HepG2 (cell line): Measurements from ENCODE around the gene DMXL2. TPM values are rescaled to one million over a fixed set of nuclear protein-coding genes. Genes with fewer than 3 reads are reported as not detected.

ENCODE experiments used
- CHD2 ChIP-seq: IDR thresholded peaks from 2 replicates; pipeline ENCODE4 v1.6.1; 2011; ENCODE audit warnings: low read depth, low read length, improper control_type of control experiment
- ELF3 ChIP-seq: IDR thresholded peaks from 2 replicates; pipeline ENCODE4 v1.6.1; 2016; ENCODE audit warnings: missing genetic modification reagents, missing compliant biosample characterization
- FOXO4 ChIP-seq: sonication (generic); formaldehyde crosslinking; conservative IDR thresholded peaks from 2 replicates; pipeline ENCODE4 v1.8.1; 2023; ENCODE audit warnings: missing genetic modification reagents
- KLF16 ChIP-seq, 2 experiments: sonication (generic) in 1 of 2; formaldehyde crosslinking in 1 of 2; IDR thresholded peaks; 2 replicates each; pipeline versions ENCODE4 v1.6.1 to v1.8.0; 2016 to 2023; ENCODE audit warnings: missing genetic modification reagents in 2 of 2, missing compliant biosample characterization in 1 of 2
- MNT ChIP-seq: fragments of 450-650 bp; IDR thresholded peaks from 2 replicates; pipeline ENCODE4 v1.6.1; 2016
- NFYC ChIP-seq: IDR thresholded peaks from 2 replicates; pipeline ENCODE4 v1.6.1; 2016; ENCODE audit warnings: missing genetic modification reagents, missing compliant biosample characterization
- SALL2 ChIP-seq: sonication (generic); formaldehyde crosslinking; IDR thresholded peaks from 2 replicates; pipeline ENCODE4 v1.8.1; 2023; ENCODE audit warnings: mild to moderate bottlenecking, missing genetic modification reagents, inconsistent platforms
- SMAD1 ChIP-seq: sonication (generic); formaldehyde crosslinking; IDR thresholded peaks from 2 replicates; pipeline ENCODE4 v1.4.0; 2020; ENCODE audit warnings: missing genetic modification reagents, low read depth, mild to moderate bottlenecking, borderline replicate concordance
- SMYD3 ChIP-seq: sonication (generic); formaldehyde crosslinking; IDR thresholded peaks from 2 replicates; pipeline ENCODE4 v1.8.1; 2023; ENCODE audit warnings: mild to moderate bottlenecking, missing genetic modification reagents
- SP2 ChIP-seq: sonication (generic); formaldehyde crosslinking; IDR thresholded peaks from 2 replicates; pipeline ENCODE4 v1.5.1; 2020; ENCODE audit warnings: mild to moderate bottlenecking, missing genetic modification reagents
- TFDP1 ChIP-seq: IDR thresholded peaks from 2 replicates; pipeline ENCODE4 v1.6.1; 2016; ENCODE audit warnings: missing compliant biosample characterization, missing genetic modification reagents, borderline replicate concordance
- ZBTB3 ChIP-seq: sonication (generic); formaldehyde crosslinking; IDR thresholded peaks from 2 replicates; pipeline ENCODE4 v1.4.0; 2020; ENCODE audit warnings: low read depth, mild to moderate bottlenecking, moderate library complexity, missing genetic modification reagents, borderline replicate concordance
- ZFAT ChIP-seq: sonication (generic); formaldehyde crosslinking; conservative IDR thresholded peaks from 2 replicates; pipeline ENCODE4 v1.8.1; 2023; ENCODE audit warnings: missing genetic modification reagents, inconsistent platforms
- ZNF207 ChIP-seq: fragments of 450-650 bp; IDR thresholded peaks from 2 replicates; pipeline ENCODE4 v1.6.1; 2016; ENCODE audit warnings: antibody characterized with exemption, borderline replicate concordance
- ZNF256 ChIP-seq: sonication (generic); formaldehyde crosslinking; conservative IDR thresholded peaks from 2 replicates; pipeline ENCODE4 v1.4.0; 2020; ENCODE audit warnings: missing genetic modification reagents
- ZNF260 ChIP-seq: sonication (generic); formaldehyde crosslinking; IDR thresholded peaks from 2 replicates; pipeline ENCODE4 v1.4.0; 2020; ENCODE audit warnings: missing genetic modification reagents, low read depth, mild to moderate bottlenecking, borderline replicate concordance
- ZNF335 ChIP-seq: sonication (generic); formaldehyde crosslinking; IDR thresholded peaks from 2 replicates; pipeline ENCODE4 v1.4.0; 2020; ENCODE audit warnings: missing genetic modification reagents
- ZNF33A ChIP-seq: sonication (generic); formaldehyde crosslinking; IDR thresholded peaks from 2 replicates; pipeline ENCODE4 v1.5.1; 2020; ENCODE audit warnings: missing genetic modification reagents, mild to moderate bottlenecking, moderate library complexity, borderline replicate concordance
- ZNF503 ChIP-seq: sonication (generic); formaldehyde crosslinking; IDR thresholded peaks from 2 replicates; pipeline ENCODE4 v1.4.0; 2020; ENCODE audit warnings: missing genetic modification reagents
- ZNF512 ChIP-seq: sonication (generic); formaldehyde crosslinking; IDR thresholded peaks from 2 replicates; pipeline ENCODE4 v1.4.0; 2020; ENCODE audit warnings: mild to moderate bottlenecking, missing genetic modification reagents
- ZNF652 ChIP-seq: IDR thresholded peaks from 2 replicates; pipeline ENCODE4 v1.6.1; 2016; ENCODE audit warnings: low read depth, borderline replicate concordance
- ZNF776 ChIP-seq: sonication (generic); formaldehyde crosslinking; IDR thresholded peaks from 2 replicates; pipeline ENCODE4 v1.4.0; 2020; ENCODE audit warnings: mild to moderate bottlenecking, missing genetic modification reagents
- polyA plus RNA-seq, 8 experiments: library from polyadenylated mRNA; depleted of rRNA in 3 of 8; stranded (reverse) in 7 of 8; unstranded in 1 of 8; fragments of >200 nt; fragmentation: Illumina TruSeq in 4 of 8; extraction: Trizol in 4 of 8; gene quantifications; 2 replicates each; pipeline versions ENCODE4 v1.2.1 to v1.2.3, GENCODE V29; 2011 to 2016; ENCODE audit warnings: low read depth in 4 of 8, missing spikeins in 1 of 8, mixed read lengths in 1 of 8; ENCODE audit not compliant: insufficient read depth in 1 of 8
- total RNA-seq, 5 experiments: library from RNA; depleted of rRNA; stranded (reverse); fragments of >200 nt; fragmentation: Illumina TruSeq; extraction: Trizol; gene quantifications; 2 replicates each; pipeline ENCODE4 v1.2.3, GENCODE V29; 2016; ENCODE audit warnings: low read depth in 1 of 5

DMXL2 gene
- total and polyA plus RNA-seq, 2 of the 13 experiments (the other 11 are each of a cell fraction or from before 2014, with no cell fraction given): 11.6 to 15.3 TPM

GRCh38 chr15:51622604-51623370 lies at the start of gene DMXL2 (continued):
- TF ChIP-seq KLF16 (CRISPR knock-in tag; IDR thresholded peaks at IDR 0.05) (no peak), ZNF512 (CRISPR knock-in tag) (no peak), ZFAT (CRISPR knock-in tag) (no peak), CHD2 (no peak), ZNF256 (CRISPR knock-in tag) (no peak), NFYC (CRISPR knock-in tag) (no peak), TFDP1 (CRISPR knock-in tag) (peak; percentile 49; the same call in 1 of the 2 replicates), ZNF503 (no peak), ZNF335 (CRISPR knock-in tag) (no peak), SP2 (CRISPR knock-in tag) (no peak), FOXO4 (no peak), ZNF652 (CRISPR knock-in tag) (peak; percentile 83), ZNF260 (CRISPR knock-in tag) (no peak), ZNF33A (no peak), ZNF776 (peak; percentile 34; the same call in 1 of the 2 replicates), MNT (0 out of 2 replicates have a peak, but pooled peaks have one; percentile 10), ZBTB3 (CRISPR knock-in tag) (no peak), ZNF207 (no peak), SALL2 (CRISPR knock-in tag) (peak; percentile 56; the same call in 1 of the 2 replicates), SMAD1 (CRISPR knock-in tag) (no peak), ELF3 (CRISPR knock-in tag) (0 out of 2 replicates have a peak, but pooled peaks have one; percentile 12), SMYD3 (CRISPR knock-in tag) (no peak)
